Transverse colon (tissue), 4 donors: ENCODE results near the gene SYT13. TPM values are rescaled to one million over a fixed set of nuclear protein-coding genes. Genes with fewer than 3 reads are reported as not detected.

ENCODE experiments used
- DNase-seq: peaks from one replicate; pipeline ENCODE4 v3.0.0-alpha.2; 2019
- H3K27ac ChIP-seq, 4 donors: fragments of 200-600 bp; sonication (generic); 2 replicates each; pipeline ENCODE4 v1.5.1; 2016 to 2018; ENCODE audit warnings: inconsistent platforms in 4 of 4
- H3K27me3 ChIP-seq: fragments of 200-600 bp; sonication (generic); 2 replicates; pipeline ENCODE4 v1.5.1; 2017; ENCODE audit warnings: inconsistent platforms
- H3K36me3 ChIP-seq, 4 donors: fragments of 200-600 bp; sonication (generic); 2 replicates each; pipeline ENCODE4 v1.5.1; 2017 to 2019; ENCODE audit warnings: inconsistent platforms in 4 of 4
- H3K4me1 ChIP-seq, 4 donors: fragments of 200-600 bp; sonication (generic); 2 replicates each; pipeline ENCODE4 v1.5.1; 2017 to 2020; ENCODE audit warnings: inconsistent platforms in 4 of 4
- H3K4me3 ChIP-seq, 4 donors: fragments of 200-600 bp; sonication (generic); 1 replicate in 1 of 4; 2 replicates in 3 of 4; pipeline versions ENCODE4 v1.5.1 to v1.6.1; 2017 to 2019; ENCODE audit warnings: inconsistent platforms in 4 of 4
- H3K9me3 ChIP-seq, 2 donors: fragments of 200-600 bp; sonication (generic); 2 replicates each; pipeline ENCODE4 v1.5.1; 2017 to 2019; ENCODE audit warnings: inconsistent platforms in 2 of 2
- EP300 ChIP-seq: sonication (generic); formaldehyde crosslinking; IDR thresholded peaks from one replicate; pipeline ENCODE4 v1.6.1; 2017; ENCODE audit warnings: antibody characterized with exemption, low read depth
- POLR2A ChIP-seq: fragments of 450-650 bp; IDR thresholded peaks from one replicate; pipeline ENCODE4 v1.6.1; 2016; ENCODE audit warnings: antibody characterized with exemption, mild to moderate bottlenecking, moderate library complexity
- POLR2AphosphoS5 ChIP-seq, 3 donors: sonication (generic); formaldehyde crosslinking; IDR thresholded peaks; one replicate each; pipeline ENCODE4 v1.6.1; 2016; ENCODE audit warnings: antibody characterized with exemption in 3 of 3
- WGBS, 2 donors: methylation state at CpG; one replicate each; pipeline ENCODE4 v1.1.5; 2018; ENCODE audit warnings: low coverage in 1 of 2; 5-methylcytosine and 5-hydroxymethylcytosine counted together
- in situ Hi-C, 4 donors: fragments of 200-750 bp; cut with MboI; loops; one replicate each; pipeline versions ENCODE4 v1.15.0 to v1.15.1; 2017; ENCODE audit warnings: low sequenced_read_pairs in 3 of 4, low pct_ligation_motif_present in 1 of 4, low pct_unique_long_range_greater_than_20kb in 1 of 4
- intact Hi-C: fragments of 100-400 bp; cut with DNase I; formaldehyde crosslinking; loops from one replicate; pipeline ENCODE4 v1.15.1; 2023; ENCODE audit warnings: low total_unique reads
- total RNA-seq, 4 donors: library from RNA; depleted of rRNA; stranded (reverse); fragments of >200 nt; gene quantifications; one replicate each; pipeline ENCODE4 v1.1.0, GENCODE V29; 2016
- TF ChIP-seq, protein P1 (sequence below), 5 experiments: fragments of 200-600 bp in 3 of 5; fragments of 450-650 bp in 2 of 5; sonication (generic) in 3 of 5; IDR thresholded peaks; 1 replicate in 2 of 5; 2 replicates in 3 of 5; pipeline ENCODE4 v1.5.1; 2016 to 2017; ENCODE audit warnings: antibody characterized with exemption in 5 of 5, inconsistent platforms in 3 of 5, mild to moderate bottlenecking in 2 of 5, moderate library complexity in 1 of 5

The SYT13 gene
- total RNA-seq, 4 donors from 2014 or later, result 10.5 to 28.6 (median 23.4) TPM

DNA sequence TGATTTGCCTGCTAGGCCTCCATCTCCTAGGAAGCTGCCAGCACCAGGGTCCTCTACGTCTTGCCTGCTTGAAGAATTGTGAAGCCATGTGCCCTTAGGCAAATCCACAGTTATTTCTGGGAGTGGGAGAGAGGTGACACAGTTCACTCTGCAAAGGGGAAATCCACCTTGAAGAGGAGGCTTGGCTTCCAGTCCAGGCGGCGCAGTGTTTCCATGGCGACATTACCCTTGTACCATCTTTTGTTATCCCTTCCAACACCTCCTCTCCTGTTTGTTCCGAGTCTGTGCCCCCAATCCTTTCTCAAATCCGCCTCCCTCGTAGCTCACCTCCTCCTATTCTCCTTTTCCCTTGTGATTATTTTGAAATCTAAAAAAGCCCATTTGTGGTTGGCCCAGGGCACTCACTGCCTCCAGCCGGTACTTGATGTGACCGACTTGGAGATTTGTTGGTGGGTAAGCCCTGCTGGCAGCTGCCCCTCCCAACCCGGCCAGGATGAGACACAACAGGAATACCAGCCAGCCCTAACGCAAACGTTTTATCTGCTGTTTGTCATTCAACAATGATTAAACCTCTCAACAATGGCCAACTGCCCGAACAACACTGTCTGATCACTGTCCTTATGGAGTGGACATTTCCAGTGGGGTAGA lies 18.4 kb downstream of the SYT13 start:
- no peaks in the 10 kb centered on the region for H3K36me3 ChIP-seq
- intact Hi-C loops (no loop called here), in situ Hi-C loops (no loop called here)
- peaks cover 5 to 35% (median 25%) of the 10 kb centered on the region in 4 donors for H3K4me1 ChIP-seq
- WGBS, 2 donors, result 65 to 88% methylated on average over 6 to 13 of the region's 13 CpGs
- no peaks in the 10 kb centered on the region for H3K27me3 ChIP-seq
- DNase-seq, result peak; percentile 19
- H3K4me3 ChIP-seq, result no peak overlapping the region
- peak overlapping the region; percentile 64 to 82 (median 76) for H3K27ac ChIP-seq
- no peaks in the 10 kb centered on the region for H3K9me3 ChIP-seq
- no peak for TF ChIP-seq EP300
- TF ChIP-seq POLR2A, result no peak
- no peak for TF ChIP-seq POLR2AphosphoS5 (IDR thresholded peaks at IDR 0.05)
- TF ChIP-seq, protein P1, sequence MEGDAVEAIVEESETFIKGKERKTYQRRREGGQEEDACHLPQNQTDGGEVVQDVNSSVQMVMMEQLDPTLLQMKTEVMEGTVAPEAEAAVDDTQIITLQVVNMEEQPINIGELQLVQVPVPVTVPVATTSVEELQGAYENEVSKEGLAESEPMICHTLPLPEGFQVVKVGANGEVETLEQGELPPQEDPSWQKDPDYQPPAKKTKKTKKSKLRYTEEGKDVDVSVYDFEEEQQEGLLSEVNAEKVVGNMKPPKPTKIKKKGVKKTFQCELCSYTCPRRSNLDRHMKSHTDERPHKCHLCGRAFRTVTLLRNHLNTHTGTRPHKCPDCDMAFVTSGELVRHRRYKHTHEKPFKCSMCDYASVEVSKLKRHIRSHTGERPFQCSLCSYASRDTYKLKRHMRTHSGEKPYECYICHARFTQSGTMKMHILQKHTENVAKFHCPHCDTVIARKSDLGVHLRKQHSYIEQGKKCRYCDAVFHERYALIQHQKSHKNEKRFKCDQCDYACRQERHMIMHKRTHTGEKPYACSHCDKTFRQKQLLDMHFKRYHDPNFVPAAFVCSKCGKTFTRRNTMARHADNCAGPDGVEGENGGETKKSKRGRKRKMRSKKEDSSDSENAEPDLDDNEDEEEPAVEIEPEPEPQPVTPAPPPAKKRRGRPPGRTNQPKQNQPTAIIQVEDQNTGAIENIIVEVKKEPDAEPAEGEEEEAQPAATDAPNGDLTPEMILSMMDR (IDR thresholded peaks at IDR 0.05), result no peak

DNA sequence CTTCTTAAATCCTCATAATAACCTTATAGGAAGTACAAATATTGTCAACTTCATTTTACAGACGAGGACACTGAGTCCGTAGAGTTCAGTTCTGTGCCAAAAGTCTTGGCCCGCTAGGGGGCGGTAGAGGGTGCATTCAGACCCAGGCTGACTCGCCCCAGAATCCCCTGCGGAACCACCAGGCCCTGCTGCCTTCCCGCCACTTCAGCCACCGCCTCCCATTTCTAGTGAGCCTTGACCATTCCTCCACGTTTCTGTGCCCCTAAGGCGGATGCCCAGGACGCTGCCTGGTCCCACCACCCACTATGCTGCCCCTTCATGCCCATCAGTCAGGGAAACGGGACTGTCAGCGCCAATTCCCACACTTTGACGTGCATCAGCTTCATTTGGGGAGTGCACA lies 19.1 kb downstream of the SYT13 start:
- no peak overlapping the region for H3K4me3 ChIP-seq
- in situ Hi-C loops, result no loop called here
- no peak for TF ChIP-seq POLR2AphosphoS5 (IDR thresholded peaks at IDR 0.05)
- TF ChIP-seq, protein P1 (IDR thresholded peaks at IDR 0.05), result peak; percentile 38 to 80 (median 54)
- intact Hi-C loops, result no loop called here
- WGBS, 2 donors, result 55% methylated on average over 14 of the region's 14 CpGs; no CpG with 5 or more reads in 1 of the 2 donors
- H3K4me1 ChIP-seq, result peaks cover 5 to 34% (median 24%) of the 10 kb centered on the region in 4 donors
- DNase-seq, result peak; percentile 85
- H3K27ac ChIP-seq, result peak overlapping the region; percentile 64 to 82 (median 76)
- H3K9me3 ChIP-seq, result no peaks in the 10 kb centered on the region
- no peaks in the 10 kb centered on the region for H3K36me3 ChIP-seq
- no peaks in the 10 kb centered on the region for H3K27me3 ChIP-seq

GRCh38 chr11:45266676-45267020 lies 19.5 kb downstream of the SYT13 start:
- peak overlapping the region; percentile 64 to 82 (median 76) for H3K27ac ChIP-seq
- no peaks in the 10 kb centered on the region for H3K9me3 ChIP-seq
- H3K27me3 ChIP-seq, result no peaks in the 10 kb centered on the region
- peaks cover 5 to 34% (median 24%) of the 10 kb centered on the region in 4 donors for H3K4me1 ChIP-seq
- WGBS, 2 donors, result 50 to 63% methylated on average over 1 of the region's 1 CpG
- TF ChIP-seq EP300, result no peak
- peak in 2 of 3 donors; percentile 30 to 53 for TF ChIP-seq POLR2AphosphoS5 (IDR thresholded peaks at IDR 0.05)
- H3K36me3 ChIP-seq, result no peaks in the 10 kb centered on the region
- H3K4me3 ChIP-seq, result no peak overlapping the region
- DNase-seq, result peak; percentile 26
- in situ Hi-C loops (no loop called here), intact Hi-C loops (no loop called here)

GRCh38 chr11:45265969-45266675 lies 20.0 kb downstream of the SYT13 start:
- Histone ChIP-seq H3K27me3 (no peaks in the 10 kb centered on the region), H3K4me1 (peaks cover 5 to 34% (median 24%) of the 10 kb centered on the region in 4 donors), H3K27ac (peak overlapping the region; percentile 64 to 82 (median 76)), H3K36me3 (no peaks in the 10 kb centered on the region), H3K4me3 (no peak overlapping the region), H3K9me3 (no peaks in the 10 kb centered on the region)
- in situ Hi-C loops, result no loop called here
- DNase-seq, result peak; percentile 44
- intact Hi-C loops, result no loop called here
- TF ChIP-seq POLR2AphosphoS5 (IDR thresholded peaks at IDR 0.05), result no peak
- no peak for TF ChIP-seq POLR2A
- no peak for TF ChIP-seq EP300
- TF ChIP-seq, protein P1 (IDR thresholded peaks at IDR 0.05), result no peak
- 40 to 45% methylated on average over 1 to 2 of the region's 2 CpGs for WGBS, 2 donors
